K562 (cell line): ENCODE measurements around the gene SKIL. TPM values are rescaled to one million over a fixed set of nuclear protein-coding genes. Genes with fewer than 3 reads are reported as not detected.

Source experiments
- GTF2A2 ChIP-seq: IDR thresholded peaks from 2 replicates; pipeline ENCODE4 v1.6.1; 2016; ENCODE audit warnings: mild to moderate bottlenecking, missing genetic modification characterization, missing compliant biosample characterization
- HDAC1 ChIP-seq, 2 experiments: fragments of 450-650 bp; IDR thresholded peaks; 2 replicates each; pipeline ENCODE4 v1.6.1; 2016 to 2017; ENCODE audit warnings: inconsistent platforms in 1 of 2, mild to moderate bottlenecking in 1 of 2, moderate library complexity in 1 of 2
- MCM3 ChIP-seq: fragments of 450-650 bp; IDR thresholded peaks from 2 replicates; pipeline ENCODE4 v1.6.1; 2016
- NFE2L1 ChIP-seq: fragments of 450-650 bp; IDR thresholded peaks from 2 replicates; pipeline ENCODE4 v1.6.1; 2016; ENCODE audit warnings: missing genetic modification characterization, low read depth, mild to moderate bottlenecking, missing compliant biosample characterization, moderate library complexity, borderline replicate concordance
- POLR2AphosphoS2 ChIP-seq: IDR thresholded peaks from 2 replicates; pipeline ENCODE4 v1.6.1; 2012; ENCODE audit warnings: low read length, improper control_type of control experiment
- PTBP1 ChIP-seq: fragments of 200-400 bp; formaldehyde crosslinking; IDR thresholded peaks from 2 replicates; pipeline ENCODE4 v1.6.1; 2017; ENCODE audit warnings: low read depth, low read length
- SMAD1 ChIP-seq: fragments of 150-350 bp; IDR thresholded peaks from 2 replicates; pipeline ENCODE4 v1.6.1; 2014; ENCODE audit warnings: low read length, low read depth; ENCODE audit not compliant: partially characterized antibody
- SRSF3 ChIP-seq: fragments of 200-400 bp; formaldehyde crosslinking; IDR thresholded peaks from 2 replicates; pipeline ENCODE4 v1.6.1; 2016; ENCODE audit warnings: mild to moderate bottlenecking, low read length, moderate library complexity; ENCODE audit not compliant: insufficient read depth
- TBP ChIP-seq: optimal IDR thresholded peaks from 2 replicates; pipeline ENCODE3; 2011; ENCODE audit warnings: low read depth, low read length, improper control_type of control experiment
- TEAD1 ChIP-seq, 2 experiments: fragments of 450-650 bp in 1 of 2; sonication (generic) in 1 of 2; formaldehyde crosslinking; IDR thresholded peaks; 2 replicates each; pipeline versions ENCODE4 v1.4.0 to v1.8.0; 2020 to 2022; ENCODE audit warnings: mild to moderate bottlenecking in 2 of 2, missing genetic modification reagents in 1 of 2
- TSC22D4 ChIP-seq: fragments of 450-650 bp; IDR thresholded peaks from 2 replicates; pipeline ENCODE4 v1.6.1; 2016; ENCODE audit warnings: missing genetic modification characterization, missing biosample characterization, control low read depth
- ZBTB17 ChIP-seq: fragments of 450-650 bp; formaldehyde crosslinking; IDR thresholded peaks from 2 replicates; pipeline ENCODE4 v1.4.0; 2020; ENCODE audit warnings: mild to moderate bottlenecking
- ZNF175 ChIP-seq: fragments of 200-800 bp; sonication (Bioruptor generic); IDR thresholded peaks from 2 replicates; pipeline ENCODE4 v1.6.1; 2016; ENCODE audit warnings: low read depth, mild to moderate bottlenecking, missing genetic modification characterization, missing compliant biosample characterization
- ZNF3 ChIP-seq: fragments of 250-450 bp; sonication (Bioruptor Pico); IDR thresholded peaks from 2 replicates; pipeline ENCODE4 v1.5.0; 2021; ENCODE audit warnings: mild to moderate bottlenecking, moderate library complexity
- ZNF785 ChIP-seq: fragments of 250-450 bp; sonication (Bioruptor Pico); IDR thresholded peaks from 2 replicates; pipeline ENCODE4 v1.4.0; 2020; ENCODE audit warnings: mild to moderate bottlenecking
- ZNF830 ChIP-seq: fragments of 250-450 bp; sonication (Bioruptor Pico); IDR thresholded peaks from 2 replicates; pipeline ENCODE4 v1.5.0; 2021; ENCODE audit warnings: mild to moderate bottlenecking
- polyA plus RNA-seq, 8 experiments: library from polyadenylated mRNA; depleted of rRNA in 4 of 8; stranded (reverse) in 5 of 8; unstranded in 3 of 8; fragments of >200 nt; fragmentation: Nextera tagmentation in 2 of 8; fragmentation: Illumina TruSeq in 1 of 8; extraction: Ambion mirVana in 2 of 8; extraction: Trizol in 1 of 8; gene quantifications; 2 replicates each; pipeline versions ENCODE4 v1.2.1 to v1.2.3, GENCODE V29; 2011 to 2014; ENCODE audit warnings: inconsistent platforms in 1 of 8, missing spikeins in 1 of 8
- total RNA-seq, 7 experiments: library from RNA; depleted of rRNA in 6 of 7; stranded (reverse); fragments of >200 nt in 6 of 7; fragmentation: Illumina TruSeq in 2 of 7; extraction: Trizol in 2 of 7; gene quantifications; 2 replicates each; pipeline versions ENCODE4 v1.2.1 to v1.2.3, GENCODE V29; 2011 to 2021; ENCODE audit warnings: low replicate concordance in 1 of 7
- TF ChIP-seq, protein P1 (sequence below): sonication (generic); formaldehyde crosslinking; IDR thresholded peaks from 2 replicates; pipeline ENCODE4 v1.8.0; 2022; ENCODE audit warnings: missing genetic modification reagents, mild to moderate bottlenecking, borderline replicate concordance
- TF ChIP-seq, protein P2 (sequence below), 2 experiments: fragments of 250-450 bp in 1 of 2; fragments of 450-650 bp in 1 of 2; sonication (Bioruptor Pico) in 1 of 2; IDR thresholded peaks; 2 replicates each; pipeline versions ENCODE4 v1.6.1 to v1.8.0; 2016 to 2021; ENCODE audit warnings: mild to moderate bottlenecking in 2 of 2, moderate library complexity in 2 of 2, missing compliant biosample characterization in 1 of 2, missing genetic modification characterization in 1 of 2
- TF ChIP-seq, protein P3 (sequence below): sonication (generic); formaldehyde crosslinking; IDR thresholded peaks from 2 replicates; pipeline ENCODE4 v1.8.0; 2023; ENCODE audit warnings: mild to moderate bottlenecking, missing genetic modification reagents
- TF ChIP-seq, protein P4 (sequence below): fragments of 450-650 bp; formaldehyde crosslinking; IDR thresholded peaks from 2 replicates; pipeline ENCODE4 v1.4.0; 2022; ENCODE audit warnings: mild to moderate bottlenecking, moderate library complexity

SKIL gene
- total and polyA plus RNA-seq, 9 of the 15 experiments (the other 6 are each of a cell fraction or from before 2014, with no cell fraction given) = 4.3 to 19.1 (median 9.7) TPM

DNA sequence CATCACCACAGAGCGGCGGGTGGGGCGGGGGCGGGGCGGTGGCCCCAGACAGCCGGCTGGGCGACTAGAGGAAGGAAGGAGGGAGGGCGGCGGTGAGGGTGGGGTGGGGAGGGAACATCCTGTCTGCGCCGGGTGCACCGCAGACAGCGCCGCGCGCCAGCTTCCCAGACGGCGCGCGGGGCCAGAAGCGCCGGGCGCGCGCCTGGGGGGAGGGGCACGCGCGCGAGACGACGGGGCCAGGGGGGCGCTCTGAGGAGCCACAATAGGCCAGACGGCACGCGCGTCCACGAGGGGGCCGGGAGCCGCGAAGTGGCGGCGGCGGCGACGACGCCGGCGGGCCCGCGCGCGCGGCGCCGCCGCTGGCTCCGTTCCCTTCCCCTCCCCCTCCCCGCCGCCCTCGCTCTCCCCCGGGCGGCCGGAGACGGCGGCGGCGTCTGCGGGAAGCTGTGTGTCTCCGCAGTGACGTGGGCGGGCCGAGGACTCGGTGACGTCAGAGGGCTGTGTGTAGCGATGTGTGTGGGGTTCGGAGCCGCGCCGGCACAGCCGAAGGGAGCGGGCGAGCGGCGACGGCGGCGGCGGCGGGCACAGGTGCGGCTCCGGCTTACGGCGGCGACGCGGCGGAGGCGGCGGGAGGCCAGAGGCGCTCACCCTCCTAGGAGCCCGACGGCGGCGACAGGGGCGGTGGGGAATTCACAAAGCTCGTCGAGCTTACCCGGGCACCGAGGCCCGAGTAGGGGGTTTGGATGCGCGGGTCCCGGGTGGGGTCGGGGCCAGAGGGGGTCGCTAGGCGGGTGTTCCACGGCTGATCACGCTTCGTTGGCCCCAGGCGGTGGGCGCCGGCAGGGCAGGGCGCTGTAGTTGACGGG is at the start of gene SKIL (continued):
- TF ChIP-seq, protein P1, sequence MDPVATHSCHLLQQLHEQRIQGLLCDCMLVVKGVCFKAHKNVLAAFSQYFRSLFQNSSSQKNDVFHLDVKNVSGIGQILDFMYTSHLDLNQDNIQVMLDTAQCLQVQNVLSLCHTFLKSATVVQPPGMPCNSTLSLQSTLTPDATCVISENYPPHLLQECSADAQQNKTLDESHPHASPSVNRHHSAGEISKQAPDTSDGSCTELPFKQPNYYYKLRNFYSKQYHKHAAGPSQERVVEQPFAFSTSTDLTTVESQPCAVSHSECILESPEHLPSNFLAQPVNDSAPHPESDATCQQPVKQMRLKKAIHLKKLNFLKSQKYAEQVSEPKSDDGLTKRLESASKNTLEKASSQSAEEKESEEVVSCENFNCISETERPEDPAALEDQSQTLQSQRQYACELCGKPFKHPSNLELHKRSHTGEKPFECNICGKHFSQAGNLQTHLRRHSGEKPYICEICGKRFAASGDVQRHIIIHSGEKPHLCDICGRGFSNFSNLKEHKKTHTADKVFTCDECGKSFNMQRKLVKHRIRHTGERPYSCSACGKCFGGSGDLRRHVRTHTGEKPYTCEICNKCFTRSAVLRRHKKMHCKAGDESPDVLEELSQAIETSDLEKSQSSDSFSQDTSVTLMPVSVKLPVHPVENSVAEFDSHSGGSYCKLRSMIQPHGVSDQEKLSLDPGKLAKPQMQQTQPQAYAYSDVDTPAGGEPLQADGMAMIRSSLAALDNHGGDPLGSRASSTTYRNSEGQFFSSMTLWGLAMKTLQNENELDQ (CRISPR knock-in tag) = no peak
- no peak; a peak in 1 of 4 replicates for TF ChIP-seq TEAD1 (CRISPR knock-in tag; IDR thresholded peaks at IDR 0.05)
- TF ChIP-seq SMAD1 = no peak
- TF ChIP-seq, protein P2, sequence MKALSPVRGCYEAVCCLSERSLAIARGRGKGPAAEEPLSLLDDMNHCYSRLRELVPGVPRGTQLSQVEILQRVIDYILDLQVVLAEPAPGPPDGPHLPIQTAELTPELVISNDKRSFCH (CRISPR knock-in tag; IDR thresholded peaks at IDR 0.05) = no peak
- TF ChIP-seq, protein P2 (tag; IDR thresholded peaks at IDR 0.05) = 0 out of 2 replicates have a peak, but pooled peaks have one; percentile 33
- TF ChIP-seq ZBTB17 (CRISPR knock-in tag) = no peak
- TF ChIP-seq ZNF175 (CRISPR knock-in tag) = peak; percentile 77; the same call in 1 of the 2 replicates
- TF ChIP-seq ZNF830 = no peak
- no peak for TF ChIP-seq ZNF785 (CRISPR knock-in tag)
- TF ChIP-seq SRSF3 = no peak
- TF ChIP-seq HDAC1 (IDR thresholded peaks at IDR 0.05) = no peak
- TF ChIP-seq PTBP1 = no peak
- TF ChIP-seq, protein P3, sequence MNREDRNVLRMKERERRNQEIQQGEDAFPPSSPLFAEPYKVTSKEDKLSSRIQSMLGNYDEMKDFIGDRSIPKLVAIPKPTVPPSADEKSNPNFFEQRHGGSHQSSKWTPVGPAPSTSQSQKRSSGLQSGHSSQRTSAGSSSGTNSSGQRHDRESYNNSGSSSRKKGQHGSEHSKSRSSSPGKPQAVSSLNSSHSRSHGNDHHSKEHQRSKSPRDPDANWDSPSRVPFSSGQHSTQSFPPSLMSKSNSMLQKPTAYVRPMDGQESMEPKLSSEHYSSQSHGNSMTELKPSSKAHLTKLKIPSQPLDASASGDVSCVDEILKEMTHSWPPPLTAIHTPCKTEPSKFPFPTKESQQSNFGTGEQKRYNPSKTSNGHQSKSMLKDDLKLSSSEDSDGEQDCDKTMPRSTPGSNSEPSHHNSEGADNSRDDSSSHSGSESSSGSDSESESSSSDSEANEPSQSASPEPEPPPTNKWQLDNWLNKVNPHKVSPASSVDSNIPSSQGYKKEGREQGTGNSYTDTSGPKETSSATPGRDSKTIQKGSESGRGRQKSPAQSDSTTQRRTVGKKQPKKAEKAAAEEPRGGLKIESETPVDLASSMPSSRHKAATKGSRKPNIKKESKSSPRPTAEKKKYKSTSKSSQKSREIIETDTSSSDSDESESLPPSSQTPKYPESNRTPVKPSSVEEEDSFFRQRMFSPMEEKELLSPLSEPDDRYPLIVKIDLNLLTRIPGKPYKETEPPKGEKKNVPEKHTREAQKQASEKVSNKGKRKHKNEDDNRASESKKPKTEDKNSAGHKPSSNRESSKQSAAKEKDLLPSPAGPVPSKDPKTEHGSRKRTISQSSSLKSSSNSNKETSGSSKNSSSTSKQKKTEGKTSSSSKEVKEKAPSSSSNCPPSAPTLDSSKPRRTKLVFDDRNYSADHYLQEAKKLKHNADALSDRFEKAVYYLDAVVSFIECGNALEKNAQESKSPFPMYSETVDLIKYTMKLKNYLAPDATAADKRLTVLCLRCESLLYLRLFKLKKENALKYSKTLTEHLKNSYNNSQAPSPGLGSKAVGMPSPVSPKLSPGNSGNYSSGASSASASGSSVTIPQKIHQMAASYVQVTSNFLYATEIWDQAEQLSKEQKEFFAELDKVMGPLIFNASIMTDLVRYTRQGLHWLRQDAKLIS (CRISPR knock-in tag) = no peak
- no peak for TF ChIP-seq GTF2A2
- no peak for TF ChIP-seq MCM3
- TF ChIP-seq NFE2L1 (tag) = no peak
- peak; percentile 39 for TF ChIP-seq TBP
- TF ChIP-seq TSC22D4 (tag) = no peak
- no peak for TF ChIP-seq ZNF3 (CRISPR knock-in tag)
- no peak for TF ChIP-seq POLR2AphosphoS2
- TF ChIP-seq, protein P4, sequence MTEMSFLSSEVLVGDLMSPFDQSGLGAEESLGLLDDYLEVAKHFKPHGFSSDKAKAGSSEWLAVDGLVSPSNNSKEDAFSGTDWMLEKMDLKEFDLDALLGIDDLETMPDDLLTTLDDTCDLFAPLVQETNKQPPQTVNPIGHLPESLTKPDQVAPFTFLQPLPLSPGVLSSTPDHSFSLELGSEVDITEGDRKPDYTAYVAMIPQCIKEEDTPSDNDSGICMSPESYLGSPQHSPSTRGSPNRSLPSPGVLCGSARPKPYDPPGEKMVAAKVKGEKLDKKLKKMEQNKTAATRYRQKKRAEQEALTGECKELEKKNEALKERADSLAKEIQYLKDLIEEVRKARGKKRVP (CRISPR knock-in tag) = no peak
